SK-N-SH (cell line): Measurements from ENCODE around the gene MAP6D1. TPM values are rescaled to one million over a fixed set of nuclear protein-coding genes. Genes with fewer than 3 reads are reported as not detected.

ENCODE experiments used
- CTCF ChIA-PET: fragments of 300-600, 350-600 bp; formaldehyde crosslinking; extraction: SDS; loops from one replicate; lab custom pipeline; 2021; lab: Yijun Ruan, JAX
- POLR2A ChIA-PET: fragments of 350-600 bp; sonication (Branson Sonifier 250); formaldehyde crosslinking; extraction: SDS; loops from one replicate; lab custom pipeline; 2020; ENCODE audit warnings: antibody characterized with exemption, inconsistent platforms; lab: Yijun Ruan, JAX
- DNase-seq: peaks from one replicate; pipeline ENCODE4 v3.0.0; 2012
- H2AFZ ChIP-seq: fragments of 200-600 bp; sonication (generic); 2 replicates; pipeline ENCODE4 v1.8.1; 2016; ENCODE audit warnings: antibody characterized with exemption, mild to moderate bottlenecking, low read depth
- H3F3A ChIP-seq: fragments of 200-600 bp; sonication (generic); replicated peaks from 2 replicates; pipeline ENCODE3; 2016; ENCODE audit warnings: antibody characterized with exemption, mild to moderate bottlenecking; ENCODE audit not compliant: insufficient read depth
- H3K27ac ChIP-seq, 2 experiments: fragments of 200-500 bp in 1 of 2; fragments of 200-600 bp in 1 of 2; sonication (Bioruptor generic) in 1 of 2; sonication (generic), shearing (Covaris generic) in 1 of 2; 2 replicates each; pipeline versions ENCODE4 v1.5.1 to v1.6.1; 2014 to 2016; ENCODE audit warnings: low read depth in 2 of 2, inconsistent platforms in 1 of 2, low read length in 1 of 2, mild to moderate bottlenecking in 1 of 2, mixed read lengths in 1 of 2
- H3K27me3 ChIP-seq: fragments of 200-600 bp; sonication (generic), shearing (Covaris generic); 2 replicates; pipeline ENCODE4 v1.6.1; 2016; ENCODE audit warnings: mixed run types; ENCODE audit not compliant: insufficient read depth
- H3K36me3 ChIP-seq, 2 experiments: fragments of 200-500 bp in 1 of 2; fragments of 200-600 bp in 1 of 2; sonication (Bioruptor generic) in 1 of 2; sonication (generic) in 1 of 2; replicated peaks in 1 of 2; 2 replicates each; pipeline versions ENCODE3 to v1.5.1; 2014 to 2016; ENCODE audit warnings: low read length in 1 of 2, mild to moderate bottlenecking in 1 of 2; ENCODE audit not compliant: insufficient read depth in 2 of 2, control insufficient read depth in 1 of 2
- H3K4me1 ChIP-seq, 2 experiments: fragments of 200-500 bp in 1 of 2; fragments of 200-600 bp in 1 of 2; sonication (Bioruptor generic) in 1 of 2; sonication (generic), shearing (Covaris generic) in 1 of 2; 2 replicates each; pipeline versions ENCODE4 v1.5.1 to v1.6.1; 2014 to 2016; ENCODE audit warnings: low read depth in 1 of 2, low read length in 1 of 2, mixed run types in 1 of 2; ENCODE audit not compliant: insufficient read depth in 2 of 2, control insufficient read depth in 1 of 2
- H3K4me2 ChIP-seq: fragments of 200-600 bp; sonication (generic), shearing (Covaris generic); 2 replicates; pipeline ENCODE4 v1.6.1; 2017; ENCODE audit warnings: mixed run types
- H3K4me3 ChIP-seq, 2 experiments: fragments of 200-500 bp in 1 of 2; fragments of 200-600 bp in 1 of 2; sonication (Bioruptor generic) in 1 of 2; sonication (generic), shearing (Covaris generic) in 1 of 2; 2 replicates each; pipeline versions ENCODE4 v1.5.1 to v1.8.1; 2014 to 2016; ENCODE audit warnings: low read depth in 2 of 2, inconsistent platforms in 1 of 2, low read length in 1 of 2, mild to moderate bottlenecking in 1 of 2, mixed read lengths in 1 of 2, moderate library complexity in 1 of 2
- H3K79me2 ChIP-seq: fragments of 200-600 bp; sonication (generic); 2 replicates; pipeline ENCODE4 v1.8.1; 2017; ENCODE audit warnings: mild to moderate bottlenecking; ENCODE audit not compliant: insufficient read depth
- H3K9ac ChIP-seq: fragments of 200-600 bp; sonication (generic); 2 replicates; pipeline ENCODE4 v1.6.1; 2017; ENCODE audit warnings: mixed run types
- H3K9me2 ChIP-seq: fragments of 200-600 bp; sonication (generic); 2 replicates; pipeline ENCODE4 v1.6.1; 2017; ENCODE audit warnings: mixed run types
- H3K9me3 ChIP-seq: fragments of 200-600 bp; sonication (generic); 2 replicates; pipeline ENCODE4 v1.6.1; 2017; ENCODE audit warnings: mixed run types, mild to moderate bottlenecking, moderate library complexity
- H4K20me1 ChIP-seq: fragments of 200-600 bp; sonication (generic); 2 replicates; pipeline ENCODE4 v1.6.1; 2017; ENCODE audit warnings: mild to moderate bottlenecking, mixed run types; ENCODE audit not compliant: insufficient read depth
- CHD2 ChIP-seq: fragments of 150-350 bp; IDR thresholded peaks from 2 replicates; pipeline ENCODE4 v1.6.1; 2018; ENCODE audit warnings: low read length; ENCODE audit not compliant: partially characterized antibody
- GABPA ChIP-seq: IDR thresholded peaks from 2 replicates; pipeline ENCODE4 v1.4.0; 2012; ENCODE audit warnings: low read depth, mild to moderate bottlenecking
- GATA2 ChIP-seq: sonication (generic); formaldehyde crosslinking; IDR thresholded peaks from 2 replicates; pipeline ENCODE4 v1.5.0; 2020; ENCODE audit warnings: mild to moderate bottlenecking, missing genetic modification reagents
- MEF2A ChIP-seq: IDR thresholded peaks from 2 replicates; pipeline ENCODE4 v1.4.0; 2012; ENCODE audit warnings: low read depth, borderline replicate concordance
- NRF1 ChIP-seq: IDR thresholded peaks from 2 replicates; pipeline ENCODE4 v1.6.1; 2012; ENCODE audit warnings: low read depth, mild to moderate bottlenecking, low read length
- RAD21 ChIP-seq: IDR thresholded peaks from 2 replicates; pipeline ENCODE4 v1.6.1; 2012; ENCODE audit warnings: mild to moderate bottlenecking, low read length
- RCOR1 ChIP-seq: fragments of 150-350 bp; IDR thresholded peaks from 2 replicates; pipeline ENCODE4 v1.6.1; 2017; ENCODE audit warnings: antibody characterized with exemption, low read length
- SIN3A ChIP-seq: IDR thresholded peaks from 2 replicates; pipeline ENCODE4 v1.6.1; 2012; ENCODE audit warnings: low read depth, mild to moderate bottlenecking, low read length, moderate library complexity, borderline replicate concordance
- SMC3 ChIP-seq: IDR thresholded peaks from 2 replicates; pipeline ENCODE4 v1.6.1; 2012; ENCODE audit warnings: low read depth, low read length, improper control_type of control experiment
- TAF1 ChIP-seq: IDR thresholded peaks from 2 replicates; pipeline ENCODE4 v1.6.1; 2012; ENCODE audit warnings: low read depth, mild to moderate bottlenecking, low read length, moderate library complexity, borderline replicate concordance
- WGBS: methylation state at CpG from one replicate; pipeline ENCODE4 v1.1.6; 2017; ENCODE audit warnings: low lambda C conversion rate; 5-methylcytosine and 5-hydroxymethylcytosine counted together
- polyA plus RNA-seq, 3 experiments: library from polyadenylated mRNA; depleted of rRNA; stranded (reverse); fragments of >200 nt; gene quantifications; 2 replicates each; pipeline ENCODE4 v1.2.3, GENCODE V29; 2012
- TF ChIP-seq, protein P1 (sequence below): IDR thresholded peaks from 2 replicates; pipeline ENCODE4 v1.6.1; 2012; ENCODE audit warnings: mild to moderate bottlenecking, low read depth, low read length, moderate library complexity
- TF ChIP-seq, protein P2 (sequence below): IDR thresholded peaks from 2 replicates; pipeline ENCODE4 v1.4.0; 2012; ENCODE audit warnings: low read depth, borderline replicate concordance
- TF ChIP-seq, protein P3 (sequence below): fragments of 150-350 bp; IDR thresholded peaks from 2 replicates; pipeline ENCODE4 v1.6.1; 2016; ENCODE audit warnings: mild to moderate bottlenecking, low read depth, low read length

Gene MAP6D1
- polyA plus RNA-seq, 1 of the 3 experiments (the other 2 are of a cell fraction) = 2.6 TPM

- H3K9me3 ChIP-seq = no peaks in the 10 kb centered on the region
- H3K9me2 ChIP-seq = no peaks in the 10 kb centered on the region
- H4K20me1 ChIP-seq = no peaks in the 10 kb centered on the region
- no peaks in the 10 kb centered on the region for H3K4me1 ChIP-seq
- H3K4me2 ChIP-seq = no peak overlapping the region
- H3K27ac ChIP-seq = no peak overlapping the region
- no peak for TF ChIP-seq CHD2
- ChIA-PET CTCF (interaction anchor here (1.0 kb wide), 1 partner anchor 10 kb away, joined by 3 read pairs; no protein-coding TSS in a partner anchor), POLR2A (interaction anchor here (1.1 kb wide), 1 partner anchor 9 kb away, joined by 3 read pairs; no protein-coding TSS in a partner anchor)
- H3K9ac ChIP-seq = no peak overlapping the region
- no peak overlapping the region for H3K4me3 ChIP-seq
- H3K36me3 ChIP-seq = peaks cover 0 to 5% of the 10 kb centered on the region in 2 experiments
- DNase-seq = no peak
- H3F3A ChIP-seq = no peaks in the 10 kb centered on the region
- 97% methylated on average over 19 of the region's 25 CpGs for WGBS
- no peaks in the 10 kb centered on the region for H3K27me3 ChIP-seq
- no peak overlapping the region for H2AFZ ChIP-seq
- H3K79me2 ChIP-seq = no peaks in the 10 kb centered on the region
These were observed 6.4 kb downstream of the MAP6D1 start for GRCh38 chr3:183818706-183819624.

DNA sequence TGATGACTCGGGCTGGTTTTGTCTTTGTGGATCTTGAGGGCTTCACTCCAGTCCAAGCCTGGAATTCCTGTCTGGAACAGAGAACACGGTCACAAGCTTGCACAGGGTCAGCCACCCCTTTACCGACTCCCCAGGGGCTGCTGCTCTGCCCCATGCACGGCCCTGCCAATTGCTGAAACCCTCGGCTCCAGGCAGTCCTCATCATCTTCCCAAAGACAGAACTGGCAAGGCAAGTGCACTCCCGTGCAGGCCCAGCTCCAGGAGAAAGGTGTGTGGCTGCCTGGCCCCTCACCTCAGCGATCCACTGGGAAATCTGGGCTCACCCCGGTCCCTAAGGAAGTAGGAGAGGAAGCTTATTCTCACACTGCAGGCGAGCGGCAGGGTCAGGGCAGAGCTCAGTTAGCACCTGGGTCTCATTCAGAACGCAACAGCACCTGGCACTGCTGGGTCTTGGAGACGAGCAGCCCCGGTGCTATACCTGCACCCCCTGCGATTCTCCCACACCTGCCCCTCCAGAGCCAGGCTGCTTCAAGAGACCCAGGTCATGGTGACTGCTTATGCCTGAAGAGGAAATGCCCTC lies 7.2 kb downstream of the MAP6D1 start:
- POLR2A ChIA-PET = interaction anchor here (1.1 kb wide), 1 partner anchor 9 kb away, joined by 3 read pairs; no protein-coding TSS in a partner anchor

More for the DNA sequence above, 7.2 kb downstream of the MAP6D1 start:
- Histone ChIP-seq H3K4me1 (no peaks in the 10 kb centered on the region), H3K79me2 (no peaks in the 10 kb centered on the region), H3K36me3 (peaks cover 0 to 7% of the 10 kb centered on the region in 2 experiments), H3F3A (no peaks in the 10 kb centered on the region), H2AFZ (no peak overlapping the region), H3K4me2 (no peak overlapping the region), H3K9ac (no peak overlapping the region), H3K27me3 (no peaks in the 10 kb centered on the region), H3K9me2 (no peaks in the 10 kb centered on the region), H3K4me3 (no peak overlapping the region), H3K9me3 (no peaks in the 10 kb centered on the region), H4K20me1 (no peaks in the 10 kb centered on the region), H3K27ac (no peak overlapping the region)
- DNase-seq = no peak
- WGBS = 93% methylated on average over 7 of the region's 14 CpGs
- TF ChIP-seq CHD2 (no peak), RCOR1 (no peak), NRF1 (no peak), GATA2 (CRISPR knock-in tag) (no peak), SIN3A (no peak), SMC3 (no peak), RAD21 (no peak), GABPA (no peak), MEF2A (no peak), TAF1 (no peak)
- TF ChIP-seq, protein P1, sequence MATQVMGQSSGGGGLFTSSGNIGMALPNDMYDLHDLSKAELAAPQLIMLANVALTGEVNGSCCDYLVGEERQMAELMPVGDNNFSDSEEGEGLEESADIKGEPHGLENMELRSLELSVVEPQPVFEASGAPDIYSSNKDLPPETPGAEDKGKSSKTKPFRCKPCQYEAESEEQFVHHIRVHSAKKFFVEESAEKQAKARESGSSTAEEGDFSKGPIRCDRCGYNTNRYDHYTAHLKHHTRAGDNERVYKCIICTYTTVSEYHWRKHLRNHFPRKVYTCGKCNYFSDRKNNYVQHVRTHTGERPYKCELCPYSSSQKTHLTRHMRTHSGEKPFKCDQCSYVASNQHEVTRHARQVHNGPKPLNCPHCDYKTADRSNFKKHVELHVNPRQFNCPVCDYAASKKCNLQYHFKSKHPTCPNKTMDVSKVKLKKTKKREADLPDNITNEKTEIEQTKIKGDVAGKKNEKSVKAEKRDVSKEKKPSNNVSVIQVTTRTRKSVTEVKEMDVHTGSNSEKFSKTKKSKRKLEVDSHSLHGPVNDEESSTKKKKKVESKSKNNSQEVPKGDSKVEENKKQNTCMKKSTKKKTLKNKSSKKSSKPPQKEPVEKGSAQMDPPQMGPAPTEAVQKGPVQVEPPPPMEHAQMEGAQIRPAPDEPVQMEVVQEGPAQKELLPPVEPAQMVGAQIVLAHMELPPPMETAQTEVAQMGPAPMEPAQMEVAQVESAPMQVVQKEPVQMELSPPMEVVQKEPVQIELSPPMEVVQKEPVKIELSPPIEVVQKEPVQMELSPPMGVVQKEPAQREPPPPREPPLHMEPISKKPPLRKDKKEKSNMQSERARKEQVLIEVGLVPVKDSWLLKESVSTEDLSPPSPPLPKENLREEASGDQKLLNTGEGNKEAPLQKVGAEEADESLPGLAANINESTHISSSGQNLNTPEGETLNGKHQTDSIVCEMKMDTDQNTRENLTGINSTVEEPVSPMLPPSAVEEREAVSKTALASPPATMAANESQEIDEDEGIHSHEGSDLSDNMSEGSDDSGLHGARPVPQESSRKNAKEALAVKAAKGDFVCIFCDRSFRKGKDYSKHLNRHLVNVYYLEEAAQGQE = no peak
- TF ChIP-seq, protein P2, sequence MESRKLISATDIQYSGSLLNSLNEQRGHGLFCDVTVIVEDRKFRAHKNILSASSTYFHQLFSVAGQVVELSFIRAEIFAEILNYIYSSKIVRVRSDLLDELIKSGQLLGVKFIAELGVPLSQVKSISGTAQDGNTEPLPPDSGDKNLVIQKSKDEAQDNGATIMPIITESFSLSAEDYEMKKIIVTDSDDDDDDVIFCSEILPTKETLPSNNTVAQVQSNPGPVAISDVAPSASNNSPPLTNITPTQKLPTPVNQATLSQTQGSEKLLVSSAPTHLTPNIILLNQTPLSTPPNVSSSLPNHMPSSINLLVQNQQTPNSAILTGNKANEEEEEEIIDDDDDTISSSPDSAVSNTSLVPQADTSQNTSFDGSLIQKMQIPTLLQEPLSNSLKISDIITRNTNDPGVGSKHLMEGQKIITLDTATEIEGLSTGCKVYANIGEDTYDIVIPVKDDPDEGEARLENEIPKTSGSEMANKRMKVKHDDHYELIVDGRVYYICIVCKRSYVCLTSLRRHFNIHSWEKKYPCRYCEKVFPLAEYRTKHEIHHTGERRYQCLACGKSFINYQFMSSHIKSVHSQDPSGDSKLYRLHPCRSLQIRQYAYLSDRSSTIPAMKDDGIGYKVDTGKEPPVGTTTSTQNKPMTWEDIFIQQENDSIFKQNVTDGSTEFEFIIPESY = no peak
- TF ChIP-seq, protein P3, sequence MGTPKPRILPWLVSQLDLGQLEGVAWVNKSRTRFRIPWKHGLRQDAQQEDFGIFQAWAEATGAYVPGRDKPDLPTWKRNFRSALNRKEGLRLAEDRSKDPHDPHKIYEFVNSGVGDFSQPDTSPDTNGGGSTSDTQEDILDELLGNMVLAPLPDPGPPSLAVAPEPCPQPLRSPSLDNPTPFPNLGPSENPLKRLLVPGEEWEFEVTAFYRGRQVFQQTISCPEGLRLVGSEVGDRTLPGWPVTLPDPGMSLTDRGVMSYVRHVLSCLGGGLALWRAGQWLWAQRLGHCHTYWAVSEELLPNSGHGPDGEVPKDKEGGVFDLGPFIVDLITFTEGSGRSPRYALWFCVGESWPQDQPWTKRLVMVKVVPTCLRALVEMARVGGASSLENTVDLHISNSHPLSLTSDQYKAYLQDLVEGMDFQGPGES = no peak
- CTCF ChIA-PET = interaction anchor here (1.0 kb wide), 2 partner anchors 11 to 51 kb away, joined by 3 read pairs; no protein-coding TSS in a partner anchor
